ENCODE results near the gene SLC15A3.

- TF ChIP-seq CTCF (IDR thresholded peaks at IDR 0.05; ENCODE audit: low read depth, low read length, poor library complexity, severe bottlenecking): no peak
- no peak for TF ChIP-seq EZH2phosphoT487 (IDR thresholded peaks at IDR 0.05; ENCODE audit: borderline replicate concordance, low read length)
Measured at GRCh38 chr11:60921777-60922335, 30.1 kb downstream of the SLC15A3 start.

Measured in DOHH2 (cell line).